HG03139 (cell line): ENCODE data around the gene TJP3.

Experiments used
- ATAC-seq: cut with Tn5 transposase; IDR thresholded peaks from one replicate; pipeline ENCODE4 v1.9.1; 2021; ENCODE audit not compliant: unreplicated experiment

The TJP3 gene

DNA sequence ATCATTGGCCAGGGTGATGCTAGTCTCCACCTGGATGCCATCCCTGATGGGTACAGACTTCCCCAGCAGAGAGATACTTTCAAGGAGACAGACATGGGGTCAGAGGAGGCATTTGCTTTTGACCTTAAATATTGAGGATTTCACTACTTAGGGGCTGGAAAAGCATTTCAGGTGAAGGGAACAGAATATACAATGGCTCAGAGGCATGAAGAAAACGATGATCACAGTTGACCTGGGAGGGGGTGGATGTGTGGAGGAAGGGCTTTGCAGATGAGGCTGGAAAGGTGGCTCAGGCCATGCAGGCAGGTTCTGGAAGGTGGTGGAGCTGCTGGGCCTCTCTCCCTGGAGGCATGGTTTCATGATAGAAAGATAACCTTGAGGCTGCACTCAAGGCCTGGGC is 74.1 kb downstream of the TJP3 start:
- ATAC-seq: no peak

DNA sequence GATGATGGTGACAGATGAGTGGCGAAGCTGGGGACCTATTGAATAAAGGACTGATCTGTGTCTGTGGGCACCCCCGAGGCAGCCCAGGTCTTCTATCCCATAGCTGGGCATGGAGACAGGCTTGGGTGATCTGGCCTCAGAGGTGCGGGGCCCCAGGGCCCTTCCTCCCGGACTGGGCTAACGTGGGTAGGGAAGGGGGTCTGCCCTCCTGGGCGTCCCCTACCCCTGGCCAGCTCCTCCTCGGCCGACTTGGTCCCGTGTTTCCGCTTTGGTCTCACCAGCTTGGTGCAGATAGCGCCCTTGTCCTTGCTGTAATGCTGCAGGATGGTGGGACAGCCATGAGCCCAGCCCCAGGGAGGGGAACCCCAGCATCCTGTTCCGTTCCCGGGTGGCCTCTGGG is 74.7 kb downstream of the TJP3 start:
- ATAC-seq: no peak

DNA sequence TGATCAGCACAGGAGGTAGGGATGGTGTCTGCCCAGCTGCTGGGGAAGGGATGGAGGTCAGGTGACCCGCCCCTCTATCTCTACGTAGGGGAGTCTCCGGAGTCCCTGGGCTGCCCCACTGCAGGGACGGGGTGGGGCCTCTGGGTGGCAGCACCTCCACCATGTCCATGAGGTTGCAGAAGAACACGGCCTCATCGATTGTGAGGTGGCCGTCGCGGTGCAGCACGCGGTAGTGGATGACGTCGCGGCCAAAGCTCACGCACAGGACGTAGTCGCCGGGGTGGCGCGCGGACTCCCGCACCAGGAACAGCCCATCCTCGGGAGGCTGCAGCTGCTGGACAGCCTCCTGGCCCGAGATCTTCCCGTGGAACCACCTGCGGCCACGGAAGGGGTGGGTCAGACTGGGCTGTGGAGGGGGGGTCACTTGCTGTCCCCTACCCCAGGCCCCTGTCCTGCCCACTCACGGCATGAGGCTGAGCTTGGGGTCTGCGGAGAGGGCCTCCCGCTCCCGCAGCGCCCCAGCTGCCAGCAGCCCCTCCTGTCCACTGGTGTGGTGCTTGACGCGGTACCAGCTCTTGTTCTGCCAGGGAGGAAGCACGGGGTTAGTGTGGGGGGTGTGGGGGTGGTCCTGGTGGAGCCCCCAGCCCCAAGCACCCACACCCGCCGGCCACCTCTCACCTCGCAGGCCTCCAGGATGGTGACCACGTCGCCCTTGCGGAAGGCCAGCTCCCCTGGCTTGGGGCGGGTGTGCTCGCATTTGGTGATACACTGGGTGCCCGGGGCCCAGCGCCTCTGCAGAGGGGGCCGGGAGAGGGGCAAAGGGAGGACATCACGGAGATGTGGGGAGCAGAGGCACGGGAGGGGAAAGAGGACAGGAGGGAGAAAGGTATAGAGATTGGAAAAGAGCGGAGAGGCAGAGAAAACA is 75.7 kb downstream of the TJP3 start:
- no peak for ATAC-seq

DNA sequence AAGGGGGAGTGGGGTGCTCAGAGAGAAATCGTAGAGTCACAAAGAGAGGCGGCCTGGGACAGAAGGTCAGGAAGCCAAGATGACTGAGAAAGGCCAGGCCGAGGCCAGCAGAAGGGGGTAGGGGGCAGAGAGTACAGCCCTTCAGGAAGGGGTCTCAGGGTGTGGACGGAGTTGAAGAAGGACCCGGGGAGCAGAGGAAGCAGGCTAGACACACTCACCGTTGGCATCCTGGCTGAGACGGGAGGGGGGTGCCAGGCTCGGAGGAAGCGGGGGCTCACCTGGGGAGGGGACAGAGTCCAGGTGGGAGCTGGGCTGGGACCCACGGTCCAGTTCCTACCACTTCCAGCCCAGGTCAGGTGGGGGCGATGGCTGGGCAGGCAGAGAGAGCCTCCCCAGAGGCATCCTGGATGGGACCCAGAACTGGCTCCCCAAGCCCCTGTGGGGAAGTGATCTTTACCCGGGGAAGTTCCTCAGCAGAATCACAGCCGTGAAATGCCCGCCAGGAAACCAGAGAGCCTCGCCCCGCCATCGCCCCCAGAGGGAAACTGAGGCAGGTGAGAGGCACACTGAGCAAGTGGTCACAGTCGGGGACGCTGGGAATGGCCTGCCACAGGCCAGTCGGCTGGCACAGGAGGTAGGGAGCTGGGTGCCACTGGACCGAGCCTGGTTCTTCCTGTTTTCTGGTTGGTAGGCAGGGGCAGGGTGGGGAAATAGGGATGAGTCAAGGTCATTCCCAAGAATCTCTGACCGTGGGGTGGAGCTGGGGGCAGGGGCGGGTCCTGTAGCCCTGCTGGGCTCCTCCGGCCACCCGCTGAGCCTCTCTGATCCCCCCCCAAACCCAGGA is 76.6 kb downstream of the TJP3 start:
- no peak for ATAC-seq

DNA sequence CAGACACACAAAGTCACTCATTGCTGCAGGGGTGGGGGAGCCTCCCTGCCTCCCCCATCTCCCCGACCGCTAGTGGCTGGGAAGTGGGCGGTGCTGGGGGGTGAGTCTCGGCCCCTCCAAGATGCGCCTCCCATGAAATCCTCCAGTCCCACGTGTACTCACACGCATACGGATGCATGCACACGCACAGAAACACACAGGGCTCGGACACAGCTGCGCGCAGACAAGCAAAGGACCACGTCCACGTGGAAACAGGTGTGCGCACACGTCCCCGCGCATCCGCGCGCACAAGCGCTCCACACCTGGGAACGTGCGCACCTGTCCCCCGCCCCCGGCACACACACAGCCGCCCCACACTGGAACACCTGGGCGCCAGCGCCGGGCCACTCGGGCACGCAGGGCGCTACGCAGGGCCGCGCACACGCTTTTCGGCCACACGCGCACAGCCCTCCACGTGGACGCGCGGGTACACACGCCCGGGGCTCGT is 77.3 kb downstream of the TJP3 start:
- ATAC-seq: no peak

DNA sequence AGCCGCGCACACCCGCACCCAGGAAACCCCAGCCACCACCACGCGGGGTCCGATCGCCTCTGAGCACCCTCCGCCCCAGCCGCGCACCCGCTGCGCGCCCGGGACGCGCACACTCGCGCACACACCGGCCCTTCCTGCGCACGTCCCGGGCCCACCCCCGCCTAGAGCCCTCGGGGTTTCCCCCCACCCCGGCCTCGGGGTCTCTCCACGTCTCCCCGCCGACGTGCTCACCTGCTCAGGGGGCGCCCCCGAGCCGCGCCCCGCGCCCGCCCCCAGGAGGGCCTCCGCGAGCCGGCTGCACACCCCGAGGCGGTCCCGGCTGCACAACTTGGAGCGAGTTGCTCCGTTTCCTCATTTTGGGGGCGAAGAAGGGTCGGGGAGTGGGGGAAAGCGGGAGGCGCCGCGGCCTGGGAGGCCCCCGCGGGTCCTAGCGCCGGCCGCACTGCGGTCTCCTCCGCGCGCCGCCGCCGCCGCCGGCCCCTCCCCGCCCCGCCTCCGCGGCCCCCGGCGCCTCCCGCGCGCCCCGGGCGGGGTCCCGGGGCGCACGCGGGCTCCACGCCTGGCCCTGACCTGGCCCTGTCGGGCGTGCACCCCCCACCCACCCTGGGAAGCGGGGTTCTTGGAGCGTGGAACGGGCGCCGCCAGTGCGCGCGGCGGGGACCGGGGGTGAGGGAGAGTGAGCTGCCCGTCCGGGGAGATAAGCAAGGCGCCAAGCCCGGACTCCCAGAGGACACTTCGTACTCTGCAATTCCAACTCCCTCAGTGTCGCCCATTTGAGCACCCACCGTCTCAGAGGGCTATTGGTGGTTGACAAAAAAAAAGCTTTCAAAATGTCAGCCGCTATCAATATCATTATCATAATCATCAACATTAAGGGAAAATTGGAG is 78.0 kb downstream of the TJP3 start, which contains the start of gene MATK:
TSS of gene MATK (minus strand) at position 444 of the 887 bp plus-strand sequence. CDS start 1,246 bp downstream, outside the sequence.
- no peak for ATAC-seq

DNA sequence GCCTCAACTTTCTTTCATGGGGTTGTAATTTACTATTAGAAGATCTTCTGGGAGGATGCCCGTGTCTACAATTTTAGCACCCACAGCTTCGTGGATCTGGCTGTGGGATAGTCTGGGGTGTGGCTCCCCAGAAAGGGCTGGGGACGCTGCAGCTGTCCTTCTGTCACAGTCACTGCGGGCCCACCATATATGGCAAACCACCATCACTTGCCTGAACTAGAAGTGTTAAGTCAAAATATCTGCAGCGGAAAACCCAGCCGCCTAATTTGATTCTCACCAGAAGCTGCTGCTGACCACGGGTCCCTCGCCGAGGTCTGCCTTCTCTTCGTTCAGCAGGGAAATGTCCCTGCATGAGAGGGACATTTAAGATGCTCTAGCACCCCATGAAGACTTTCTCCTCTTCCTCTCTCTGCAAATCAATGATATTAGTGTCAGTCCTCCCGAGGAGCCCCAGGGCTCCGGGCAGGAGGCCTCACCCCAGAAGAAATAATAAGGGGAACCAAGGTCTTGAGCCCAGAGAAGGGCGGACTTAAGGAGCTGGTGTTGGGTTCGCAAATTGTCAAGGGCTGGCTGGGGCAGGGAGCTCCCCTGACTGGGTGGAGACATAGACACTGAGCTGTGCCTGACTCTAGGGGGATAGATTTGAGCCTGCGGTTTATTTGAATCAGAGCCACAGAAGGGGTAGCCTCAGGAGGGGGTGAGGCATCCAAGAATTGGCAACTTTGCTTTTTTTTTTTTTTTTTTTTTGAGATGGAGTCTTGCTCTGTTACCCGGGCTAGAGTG is 81.0 kb downstream of the TJP3 start:
- ATAC-seq: no peak

DNA sequence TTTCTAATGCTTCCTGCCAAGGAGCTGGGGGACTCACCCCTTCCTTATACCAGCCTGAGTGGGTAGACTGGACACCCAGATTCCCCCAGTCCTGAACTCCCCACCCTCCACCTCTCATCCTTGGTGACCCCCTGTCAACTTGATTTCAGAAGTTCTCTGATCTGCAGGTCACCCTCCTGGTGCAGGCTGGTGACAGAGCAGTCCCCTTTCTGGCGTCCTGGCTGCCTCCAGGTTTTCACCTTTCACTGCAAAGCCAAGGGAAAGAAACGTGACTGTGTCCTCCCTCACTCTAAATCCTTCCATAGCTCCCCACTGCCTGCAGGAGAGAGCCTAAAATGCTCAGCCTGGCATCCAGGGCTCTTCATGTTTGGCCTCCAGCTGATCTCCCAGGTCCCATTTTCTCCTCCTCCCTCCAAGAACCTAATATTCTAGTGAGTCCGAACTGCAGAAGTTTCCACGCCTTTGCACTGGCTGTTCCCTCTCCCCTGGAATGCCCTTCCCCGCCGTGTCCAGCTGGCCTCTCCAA is 82.1 kb downstream of the TJP3 start:
- no peak for ATAC-seq

DNA sequence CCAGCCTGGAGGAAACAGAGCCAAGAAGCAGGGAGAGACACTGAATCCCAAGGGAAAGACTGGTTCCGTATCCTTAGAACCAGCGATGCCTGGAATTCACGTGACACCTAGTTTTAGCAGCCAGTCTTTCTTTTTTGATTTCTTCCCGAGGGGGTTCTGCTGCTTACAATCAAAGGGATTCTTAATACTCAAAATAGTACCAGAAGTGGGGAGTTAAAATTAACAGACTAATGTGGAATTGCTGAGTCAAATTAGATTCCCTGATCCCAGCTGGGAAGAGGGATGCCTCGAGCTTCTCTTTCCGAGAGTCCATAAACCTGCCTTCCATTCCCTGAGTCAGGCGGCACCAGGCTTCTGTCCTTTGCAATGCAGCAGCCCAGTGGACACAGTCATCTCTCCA is 82.8 kb downstream of the TJP3 start:
- no peak for ATAC-seq

DNA sequence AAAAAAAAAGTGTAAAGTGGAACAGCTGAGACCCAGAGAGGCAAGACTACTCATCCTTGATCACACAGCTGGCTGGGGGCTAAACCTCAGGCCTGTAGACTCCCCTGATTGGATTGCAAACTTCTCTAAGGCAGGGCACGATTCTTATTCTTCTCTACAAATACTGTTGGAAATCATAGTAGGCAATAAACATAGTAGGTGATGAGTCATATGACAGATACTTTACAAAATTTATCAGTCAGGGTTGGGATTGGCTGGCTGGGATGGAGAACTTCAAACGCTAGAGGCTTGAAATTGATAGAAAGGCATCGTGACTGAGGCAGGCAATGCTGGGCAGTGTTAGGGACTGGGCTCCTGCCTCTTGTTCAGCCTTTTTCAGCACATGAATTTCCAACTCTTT is 83.9 kb downstream of the TJP3 start:
- ATAC-seq: no peak

DNA sequence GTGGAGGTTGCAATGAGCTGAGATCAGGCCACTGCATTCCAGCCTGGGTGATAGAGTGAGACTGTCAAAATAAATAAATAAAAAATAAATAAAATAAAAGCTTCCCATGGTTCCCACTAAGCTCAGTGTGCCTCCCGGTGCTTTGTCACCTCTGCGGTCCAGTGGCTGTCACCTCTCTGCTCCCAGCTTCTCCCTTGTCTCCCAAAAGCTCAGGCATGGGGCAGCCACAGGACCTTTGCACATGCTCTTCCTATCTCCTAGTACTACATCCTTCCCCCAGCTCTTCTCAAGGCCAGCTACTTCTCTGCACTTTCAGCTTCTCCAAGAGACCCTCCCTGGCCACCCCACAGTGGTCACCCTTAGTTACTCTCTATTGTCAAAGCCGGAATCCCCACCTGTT is 85.6 kb downstream of the TJP3 start:
- no peak for ATAC-seq

DNA sequence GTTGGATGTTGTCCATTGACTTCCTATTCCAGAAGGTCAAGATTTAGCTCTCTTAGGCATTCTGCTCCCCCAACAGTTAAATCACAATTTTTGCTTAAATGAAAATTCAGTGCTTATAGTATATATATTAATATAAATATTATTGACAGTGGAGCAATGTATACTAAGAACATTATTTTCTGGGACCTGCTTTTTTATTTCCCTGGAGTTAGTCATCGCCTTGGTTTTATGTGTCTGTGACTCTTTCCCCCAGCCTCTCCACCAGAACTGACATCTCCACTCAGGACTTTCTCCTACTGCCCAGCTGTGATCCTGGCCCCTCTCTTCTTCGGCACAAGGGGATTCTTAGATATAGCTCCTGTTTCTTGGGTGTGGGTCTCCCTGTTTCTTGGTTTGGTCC is 88.2 kb downstream of the TJP3 start:
- ATAC-seq: no peak

DNA sequence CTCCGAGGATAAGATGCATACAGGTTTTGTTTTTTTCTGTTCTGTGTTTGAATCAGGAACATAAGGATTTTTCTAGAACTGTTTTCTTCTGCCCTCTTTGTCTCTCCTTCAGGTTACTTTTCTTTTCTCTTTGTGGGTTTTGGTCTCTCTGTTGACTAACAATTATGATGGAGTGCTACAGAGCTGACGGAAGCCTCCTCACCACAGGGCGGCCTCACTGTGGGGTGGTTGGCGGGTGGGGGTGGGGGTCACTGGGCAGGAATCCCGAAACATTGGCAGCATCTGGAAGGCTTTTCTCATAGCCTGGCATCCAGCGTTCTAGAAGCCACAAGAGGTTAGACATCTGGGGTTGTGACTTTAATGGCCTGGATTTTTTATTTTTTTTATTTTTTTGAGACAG is 90.0 kb downstream of the TJP3 start:
- no peak for ATAC-seq
